GM13977 (cell line): ENCODE data around the gene CYP4F8.

Experiments used
- DNase-seq: peaks from one replicate; pipeline ENCODE4 v3.0.0; 2012; ENCODE audit warnings: low spot score
- in situ Hi-C: fragments of 300-500 bp; cut with MboI; formaldehyde crosslinking; loops from one replicate; pipeline ENCODE4 v1.12.0; 2022; ENCODE audit warnings: low sequenced_read_pairs, low pct_unique_long_range_greater_than_20kb, mixed read lengths, inconsistent platforms; ENCODE audit not compliant: unreplicated experiment
- TF ChIP-seq, protein P1 (sequence below): IDR thresholded peaks from 2 replicates; pipeline ENCODE4 v1.5.1; 2012; ENCODE audit warnings: mild to moderate bottlenecking, control low read depth; ENCODE audit not compliant: insufficient read depth; ENCODE audit errors: extremely low read depth, missing control alignments

The CYP4F8 gene

DNA sequence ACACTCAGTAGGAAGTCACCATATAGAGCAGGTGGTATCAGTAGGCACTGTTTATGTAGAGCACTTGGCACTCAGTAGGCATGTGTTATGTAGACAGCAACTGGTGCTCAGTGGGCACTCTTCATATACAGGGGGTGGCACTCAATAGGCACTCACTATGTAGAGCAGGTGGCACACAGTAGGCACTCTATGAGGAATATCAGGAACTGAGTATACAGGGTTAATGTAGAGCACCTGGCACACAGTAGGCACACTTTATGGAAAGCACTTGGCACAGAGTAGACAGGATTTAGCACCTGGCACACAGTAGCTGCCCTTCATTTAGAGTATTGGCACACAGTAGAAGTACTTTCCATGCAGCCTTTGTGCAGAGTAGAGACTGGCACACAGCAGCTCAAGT, 24.6 kb downstream of the CYP4F8 start:
- TF ChIP-seq, protein P1, sequence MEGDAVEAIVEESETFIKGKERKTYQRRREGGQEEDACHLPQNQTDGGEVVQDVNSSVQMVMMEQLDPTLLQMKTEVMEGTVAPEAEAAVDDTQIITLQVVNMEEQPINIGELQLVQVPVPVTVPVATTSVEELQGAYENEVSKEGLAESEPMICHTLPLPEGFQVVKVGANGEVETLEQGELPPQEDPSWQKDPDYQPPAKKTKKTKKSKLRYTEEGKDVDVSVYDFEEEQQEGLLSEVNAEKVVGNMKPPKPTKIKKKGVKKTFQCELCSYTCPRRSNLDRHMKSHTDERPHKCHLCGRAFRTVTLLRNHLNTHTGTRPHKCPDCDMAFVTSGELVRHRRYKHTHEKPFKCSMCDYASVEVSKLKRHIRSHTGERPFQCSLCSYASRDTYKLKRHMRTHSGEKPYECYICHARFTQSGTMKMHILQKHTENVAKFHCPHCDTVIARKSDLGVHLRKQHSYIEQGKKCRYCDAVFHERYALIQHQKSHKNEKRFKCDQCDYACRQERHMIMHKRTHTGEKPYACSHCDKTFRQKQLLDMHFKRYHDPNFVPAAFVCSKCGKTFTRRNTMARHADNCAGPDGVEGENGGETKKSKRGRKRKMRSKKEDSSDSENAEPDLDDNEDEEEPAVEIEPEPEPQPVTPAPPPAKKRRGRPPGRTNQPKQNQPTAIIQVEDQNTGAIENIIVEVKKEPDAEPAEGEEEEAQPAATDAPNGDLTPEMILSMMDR: no peak
- in situ Hi-C loops: loop anchor here (25.0 kb wide), 1 partner anchor 748 kb away; no protein-coding TSS in a partner anchor

DNA sequence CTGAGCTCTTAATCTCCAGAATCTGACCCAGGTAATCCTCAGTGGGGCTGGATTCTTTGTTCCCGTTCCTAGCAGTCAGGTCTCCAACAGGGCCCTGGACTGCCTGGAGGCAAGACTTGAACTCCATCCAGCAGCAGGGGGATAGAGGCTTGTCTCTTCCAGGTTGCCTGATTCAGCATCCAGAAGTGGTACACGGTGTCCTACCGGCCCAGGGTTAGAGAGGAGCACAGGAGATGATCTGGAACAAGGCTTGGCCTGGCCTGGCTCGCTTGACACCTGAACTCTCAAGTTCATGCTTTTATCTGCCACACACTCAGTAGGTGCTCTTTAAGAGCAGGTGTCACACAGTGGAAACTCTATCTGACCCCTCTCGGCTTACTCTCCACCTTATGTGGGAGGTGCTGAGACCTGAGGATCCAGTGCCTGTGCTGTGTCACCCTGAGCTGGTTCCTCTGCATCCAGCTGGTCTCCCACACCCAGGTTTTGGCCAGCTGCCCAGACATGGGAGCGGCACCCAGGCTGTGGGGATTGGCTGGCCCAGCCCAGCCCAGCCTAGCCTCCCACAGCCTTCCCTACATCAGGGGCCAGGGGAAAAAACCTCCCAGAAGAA, 25.4 kb downstream of the CYP4F8 start, which contains the start of gene CYP4F3:
TSS of gene CYP4F3 (plus strand) at position 604 of the 610 bp plus-strand sequence. CDS start 519 bp downstream, outside the sequence.
- no peak for DNase-seq
- in situ Hi-C loops: loop anchor here (25.0 kb wide), 1 partner anchor 747 kb away; no protein-coding TSS in a partner anchor
- TF ChIP-seq, protein P1: no peak

More for the DNA sequence above, 24.6 kb downstream of the CYP4F8 start:
- DNase-seq: no peak

- in situ Hi-C loops: loop anchor here (25.0 kb wide), 1 partner anchor 746 kb away; no protein-coding TSS in a partner anchor
- no peak for DNase-seq
- TF ChIP-seq, protein P1: no peak
Measured at GRCh38 chr19:15640904-15641597, 26.0 kb downstream of the CYP4F8 start.

DNA sequence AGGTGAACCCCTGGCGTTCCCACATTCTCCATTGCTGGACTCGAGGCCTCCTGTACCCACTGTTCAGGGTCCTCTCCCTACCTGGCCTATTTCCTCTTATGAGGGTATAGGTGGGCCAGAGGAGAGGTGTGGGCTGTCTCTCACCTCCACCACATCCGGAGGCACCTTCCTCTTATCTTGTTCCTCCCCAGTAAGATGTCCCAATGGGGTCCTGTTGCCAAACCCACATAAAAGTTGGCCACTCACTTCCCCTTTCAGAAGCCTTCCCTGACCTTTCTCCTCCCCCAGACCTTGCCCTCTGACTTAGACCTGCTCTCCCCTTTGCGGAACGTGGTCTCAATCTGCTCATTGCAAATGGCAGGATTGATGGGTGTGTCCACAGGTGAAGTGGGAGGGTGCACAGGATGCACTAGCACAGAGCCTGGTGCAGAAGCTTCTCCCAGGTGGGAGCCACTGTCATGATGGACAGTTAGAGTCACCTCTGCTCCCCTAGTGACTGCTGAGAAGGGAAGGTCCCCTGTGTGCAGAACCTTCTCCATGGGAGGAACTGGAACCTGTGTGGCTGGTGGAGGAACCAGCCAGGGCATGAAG, 27.0 kb downstream of the CYP4F8 start:
- DNase-seq: no peak
- in situ Hi-C loops: loop anchor here (25.0 kb wide), 1 partner anchor 745 kb away; no protein-coding TSS in a partner anchor
- TF ChIP-seq, protein P1: no peak

GRCh38 chr19:15642807-15643206, 27.8 kb downstream of the CYP4F8 start:
- no peak for DNase-seq
- in situ Hi-C loops: loop anchor here (25.0 kb wide), 1 partner anchor 744 kb away; no protein-coding TSS in a partner anchor
- TF ChIP-seq, protein P1: no peak

- in situ Hi-C loops: loop anchor here (25.0 kb wide), 1 partner anchor 744 kb away; no protein-coding TSS in a partner anchor
- no peak for DNase-seq
- TF ChIP-seq, protein P1: no peak
Measured at GRCh38 chr19:15643387-15643786, 28.4 kb downstream of the CYP4F8 start.
